ENCODE data around the gene GCNT2.
"Not testable (repeated sequence)": the region's sequence is repeated elsewhere in the genome, so short reads cannot be mapped to it uniquely, and the experiment has no call there.

GCNT2 gene

DNA sequence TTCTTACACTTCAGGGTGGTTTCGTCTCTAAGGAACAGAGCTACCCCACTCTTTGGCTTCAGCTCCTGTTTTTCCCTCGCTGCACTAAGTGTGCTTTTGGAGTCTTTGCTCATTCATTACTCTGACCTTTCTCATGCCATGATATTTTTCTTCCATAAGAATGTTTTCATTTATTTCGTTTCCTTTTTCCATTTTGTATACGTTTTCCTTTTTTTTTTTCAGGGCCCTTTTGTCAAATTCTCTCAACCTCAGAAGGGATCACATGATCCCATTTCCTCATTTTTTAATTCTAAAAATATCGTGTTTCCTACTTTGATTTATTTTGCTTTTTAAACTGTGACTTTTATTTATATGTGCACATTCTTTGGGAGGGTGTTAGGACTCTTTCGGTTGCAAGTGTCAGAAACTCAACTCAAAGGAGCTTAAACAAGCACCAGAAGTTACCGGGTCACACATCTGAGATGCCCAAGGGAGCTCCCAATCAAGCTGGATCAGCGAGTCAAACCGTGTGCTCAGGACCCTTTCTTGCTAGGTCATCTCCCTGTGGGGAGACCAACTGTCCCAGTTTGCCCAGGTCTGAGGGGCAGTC lies 40.6 kb downstream of the GCNT2 start:
- no peak for DNase-seq (ENCODE audit: low spot score in 2 of 2)
- H3K4me1 ChIP-seq: no peaks in the 10 kb centered on the region
- no peak overlapping the region for H3K4me3 ChIP-seq
- in situ Hi-C loops (cut with MboI; ENCODE audit: low sequenced_read_pairs): no loop called here
- no peaks in the 10 kb centered on the region for H3K36me3 ChIP-seq (replicated peaks)
- no peaks in the 10 kb centered on the region for H3K9me3 ChIP-seq
- no peaks in the 10 kb centered on the region for H3K27me3 ChIP-seq (ENCODE audit: low read depth)

DNA sequence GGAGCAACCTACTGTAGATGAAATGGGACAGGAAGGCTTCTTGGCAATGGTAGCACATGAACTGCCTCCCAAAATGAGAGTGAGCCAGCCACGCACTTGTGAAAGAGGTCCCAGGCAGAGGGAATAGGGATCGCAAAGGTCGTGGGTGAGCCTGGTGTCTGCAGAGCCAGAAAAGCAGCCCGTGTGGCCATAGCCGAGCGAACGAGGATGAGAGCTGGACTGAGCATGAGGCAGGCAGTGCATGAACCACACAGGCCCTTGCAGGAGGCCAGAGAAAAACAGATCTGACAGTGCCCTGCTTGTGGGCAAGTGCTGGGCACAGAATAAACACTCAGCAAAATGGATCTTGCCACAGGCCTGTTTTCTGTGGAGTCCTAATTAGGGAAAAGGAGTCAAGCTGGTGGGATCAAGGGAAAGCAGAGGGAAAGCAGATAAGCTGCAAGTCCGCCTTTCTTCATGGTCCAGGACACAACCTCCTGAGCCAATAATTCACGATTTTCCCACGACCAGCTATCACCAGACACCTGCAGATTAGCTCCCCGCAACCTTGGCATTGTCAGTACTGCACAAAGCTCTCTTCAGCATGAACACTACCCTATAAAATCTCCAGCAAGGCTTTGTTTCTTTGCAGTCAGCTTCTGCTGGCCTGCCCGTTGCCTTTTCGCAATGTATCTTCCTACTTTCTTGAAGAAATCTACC lies 44.0 kb downstream of the GCNT2 start:
- in situ Hi-C loops (cut with MboI; ENCODE audit: low sequenced_read_pairs): no loop called here
- Histone ChIP-seq H3K4me1 (no peaks in the 10 kb centered on the region), H3K4me3 (no peak overlapping the region), H3K9me3 (no peaks in the 10 kb centered on the region), H3K27me3 (ENCODE audit: low read depth) (no peaks in the 10 kb centered on the region), H3K36me3 (replicated peaks) (no peaks in the 10 kb centered on the region)
- no peak for DNase-seq (ENCODE audit: low spot score in 2 of 2)

- Histone ChIP-seq H3K27me3 (ENCODE audit: low read depth) (no peaks in the 10 kb centered on the region), H3K4me1 (no peaks in the 10 kb centered on the region), H3K36me3 (replicated peaks) (no peaks in the 10 kb centered on the region), H3K9me3 (no peaks in the 10 kb centered on the region), H3K4me3 (no peak overlapping the region)
- in situ Hi-C loops (cut with MboI; ENCODE audit: low sequenced_read_pairs): no loop called here
- DNase-seq (ENCODE audit: low spot score in 2 of 2): no peak
Observed at GRCh38 chr6:10565913-10566312, 44.8 kb downstream of the GCNT2 start.

GRCh38 chr6:10567256-10568026 lies 46.3 kb downstream of the GCNT2 start:
- H3K9me3 ChIP-seq: no peaks in the 10 kb centered on the region
- in situ Hi-C loops (cut with MboI; ENCODE audit: low sequenced_read_pairs): no loop called here
- H3K27me3 ChIP-seq (ENCODE audit: low read depth): no peaks in the 10 kb centered on the region
- no peak for DNase-seq (ENCODE audit: low spot score in 2 of 2)
- H3K4me3 ChIP-seq: no peak overlapping the region
- no peaks in the 10 kb centered on the region for H3K36me3 ChIP-seq (replicated peaks)
- H3K4me1 ChIP-seq: no peaks in the 10 kb centered on the region

GRCh38 chr6:10569392-10570127 lies 48.4 kb downstream of the GCNT2 start:
- Histone ChIP-seq H3K36me3 (replicated peaks) (no peaks in the 10 kb centered on the region), H3K4me3 (no peak overlapping the region), H3K9me3 (no peaks in the 10 kb centered on the region), H3K4me1 (no peaks in the 10 kb centered on the region), H3K27me3 (ENCODE audit: low read depth) (no peaks in the 10 kb centered on the region)
- DNase-seq (ENCODE audit: low spot score in 2 of 2): no peak
- in situ Hi-C loops (cut with MboI; ENCODE audit: low sequenced_read_pairs): no loop called here

GRCh38 chr6:10575519-10575918 lies 54.4 kb downstream of the GCNT2 start:
- in situ Hi-C loops (cut with MboI; ENCODE audit: low sequenced_read_pairs); H3K36me3 ChIP-seq (replicated peaks); DNase-seq (ENCODE audit: low spot score in 2 of 2); H3K9me3 ChIP-seq; H3K4me1 ChIP-seq; H3K27me3 ChIP-seq (ENCODE audit: low read depth); H3K4me3 ChIP-seq: not testable (repeated sequence)

DNA sequence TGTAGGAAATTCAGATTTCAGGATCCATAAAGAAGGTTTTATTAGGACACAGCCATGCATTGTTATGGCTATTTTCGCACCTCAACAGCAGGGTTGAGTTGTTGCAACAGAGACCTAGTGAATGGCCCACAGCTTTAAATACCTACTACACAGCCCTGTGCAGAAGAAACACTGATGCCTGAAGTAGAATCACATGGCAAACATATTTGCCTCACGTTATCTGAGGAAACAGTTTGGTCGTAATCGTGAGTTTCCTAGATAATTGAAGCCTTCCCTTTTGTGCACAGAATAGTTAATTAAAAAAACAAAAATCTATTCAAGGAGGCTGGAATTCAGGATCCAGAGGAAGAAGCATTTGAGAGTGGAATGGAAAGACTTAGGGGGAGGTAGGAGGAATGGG lies 55.1 kb downstream of the GCNT2 start:
- Histone ChIP-seq H3K9me3 (no peaks in the 10 kb centered on the region), H3K36me3 (replicated peaks) (no peaks in the 10 kb centered on the region), H3K4me3 (no peak overlapping the region), H3K27me3 (ENCODE audit: low read depth) (no peaks in the 10 kb centered on the region), H3K4me1 (no peaks in the 10 kb centered on the region)
- in situ Hi-C loops (cut with MboI; ENCODE audit: low sequenced_read_pairs): no loop called here
- DNase-seq (ENCODE audit: low spot score in 2 of 2): no peak

DNA sequence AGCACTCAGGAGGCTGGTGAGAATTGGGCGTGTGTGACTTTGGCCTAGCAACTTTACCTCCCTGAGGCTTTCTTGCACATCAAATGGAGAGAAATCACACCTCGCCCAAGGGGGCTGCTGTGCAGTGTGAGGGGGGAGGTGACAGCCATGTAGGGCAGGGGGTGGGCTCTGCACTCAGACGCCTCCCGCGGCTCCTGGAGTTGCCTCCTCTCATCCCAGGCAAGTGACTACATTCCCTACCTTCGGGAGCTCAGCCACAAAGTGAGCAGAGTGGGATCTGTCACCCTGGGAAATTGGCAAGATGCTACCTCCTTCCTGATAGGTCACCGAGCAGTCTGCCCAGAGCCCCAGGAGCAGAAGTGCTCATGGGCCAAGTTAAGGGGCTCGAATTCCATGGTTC lies 56.0 kb downstream of the GCNT2 start:
- H3K27me3 ChIP-seq (ENCODE audit: low read depth): no peaks in the 10 kb centered on the region
- H3K9me3 ChIP-seq: no peaks in the 10 kb centered on the region
- H3K36me3 ChIP-seq (replicated peaks): no peaks in the 10 kb centered on the region
- in situ Hi-C loops (cut with MboI; ENCODE audit: low sequenced_read_pairs): no loop called here
- H3K4me3 ChIP-seq: no peak overlapping the region
- no peak for DNase-seq (ENCODE audit: low spot score in 2 of 2)
- H3K4me1 ChIP-seq: no peaks in the 10 kb centered on the region

DNA sequence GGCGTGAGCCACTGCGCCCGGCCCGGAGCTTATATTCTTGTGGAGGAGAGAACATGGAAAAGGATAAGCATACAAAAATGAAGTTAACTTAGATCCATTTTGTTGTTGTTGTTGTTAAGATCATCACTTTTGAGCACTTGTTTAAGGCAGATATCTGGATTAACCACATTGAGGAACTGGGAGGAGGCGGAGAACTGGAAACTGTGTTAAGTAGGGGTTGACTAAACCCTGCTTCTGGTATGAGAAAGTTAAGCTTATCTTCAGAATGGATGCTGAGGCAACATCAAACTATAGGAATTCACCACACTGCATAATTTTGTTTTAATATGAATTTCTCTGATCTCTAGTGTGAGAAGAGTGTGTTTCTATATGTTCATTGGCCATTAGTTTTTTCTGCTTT lies 57.6 kb downstream of the GCNT2 start:
- in situ Hi-C loops (cut with MboI; ENCODE audit: low sequenced_read_pairs): no loop called here
- no peaks in the 10 kb centered on the region for H3K9me3 ChIP-seq
- no peaks in the 10 kb centered on the region for H3K27me3 ChIP-seq (ENCODE audit: low read depth)
- no peaks in the 10 kb centered on the region for H3K36me3 ChIP-seq (replicated peaks)
- DNase-seq (ENCODE audit: low spot score in 2 of 2): no peak
- H3K4me1 ChIP-seq: no peaks in the 10 kb centered on the region
- no peak overlapping the region for H3K4me3 ChIP-seq

- no peak overlapping the region for H3K4me3 ChIP-seq
- H3K27me3 ChIP-seq (ENCODE audit: low read depth): no peaks in the 10 kb centered on the region
- in situ Hi-C loops (cut with MboI; ENCODE audit: low sequenced_read_pairs): no loop called here
- H3K36me3 ChIP-seq (replicated peaks): no peaks in the 10 kb centered on the region
- no peaks in the 10 kb centered on the region for H3K4me1 ChIP-seq
- no peak for DNase-seq (ENCODE audit: low spot score in 2 of 2)
- H3K9me3 ChIP-seq: no peaks in the 10 kb centered on the region
Observed at GRCh38 chr6:10579803-10580202, 58.7 kb downstream of the GCNT2 start.

- in situ Hi-C loops (cut with MboI; ENCODE audit: low sequenced_read_pairs): no loop called here
- Histone ChIP-seq H3K4me3 (no peak overlapping the region), H3K4me1 (peaks cover 4% of the 10 kb centered on the region), H3K36me3 (replicated peaks) (no peaks in the 10 kb centered on the region), H3K27me3 (ENCODE audit: low read depth) (no peaks in the 10 kb centered on the region), H3K9me3 (no peaks in the 10 kb centered on the region)
- no peak for DNase-seq (ENCODE audit: low spot score in 2 of 2)
Observed at GRCh38 chr6:10580570-10580969, 59.4 kb downstream of the GCNT2 start.

DNA sequence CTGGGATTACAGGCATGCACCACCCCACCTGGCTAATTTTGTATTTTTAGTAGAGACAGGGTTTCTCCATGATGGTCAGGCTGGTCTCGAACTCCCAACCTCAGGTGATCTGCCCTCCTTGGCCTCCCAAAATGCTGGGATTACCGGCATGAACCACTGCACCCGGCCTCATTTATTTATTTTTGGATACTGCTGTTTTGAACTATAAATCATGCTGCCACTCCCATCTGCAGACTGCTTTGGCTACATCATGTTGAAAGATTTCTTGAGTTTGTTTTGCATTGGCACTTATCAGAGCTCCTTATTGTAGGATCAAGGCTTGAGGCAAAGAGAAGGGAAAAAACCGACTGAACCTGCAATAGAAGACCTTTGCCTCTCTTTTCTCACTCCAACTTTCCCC lies 60.3 kb downstream of the GCNT2 start:
- in situ Hi-C loops (cut with MboI; ENCODE audit: low sequenced_read_pairs): not testable (repeated sequence)

DNA sequence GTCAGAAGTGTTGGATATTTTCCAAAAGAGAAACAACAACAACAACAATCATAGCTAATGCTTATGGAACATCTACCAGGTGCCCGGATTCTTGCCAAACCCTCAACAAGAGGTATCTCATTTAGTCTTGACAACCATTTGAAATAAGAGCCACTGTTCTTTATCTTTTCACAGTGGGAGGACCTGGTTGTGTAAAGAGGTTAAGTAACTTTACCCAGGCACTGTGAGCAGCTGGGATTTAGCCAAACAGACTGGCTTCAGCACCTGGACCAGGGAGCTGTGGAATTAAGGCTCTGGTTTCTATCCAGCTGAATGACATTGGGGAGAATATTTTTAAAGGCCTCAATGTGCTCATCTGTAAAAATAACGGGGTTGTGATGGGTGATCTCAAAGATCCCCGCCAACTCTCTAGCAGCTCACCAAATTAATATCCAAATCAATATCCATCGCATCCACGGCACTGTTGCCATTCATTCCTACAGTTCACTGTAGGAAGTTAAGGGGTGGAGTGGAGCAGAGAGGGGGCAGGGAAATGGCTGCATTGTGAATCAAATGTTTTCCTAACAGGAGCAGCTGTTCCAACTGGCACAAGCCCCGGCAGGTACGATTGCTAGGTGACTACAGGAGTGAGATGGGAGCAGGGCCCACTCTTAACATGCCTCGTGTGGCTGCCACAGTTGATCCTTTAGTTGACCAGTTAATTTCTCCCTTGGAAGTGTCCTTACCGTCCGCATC lies 61.8 kb downstream of the GCNT2 start:
- H3K27me3 ChIP-seq (ENCODE audit: low read depth): no peaks in the 10 kb centered on the region
- H3K4me3 ChIP-seq: no peak overlapping the region
- in situ Hi-C loops (cut with MboI; ENCODE audit: low sequenced_read_pairs): no loop called here
- no peaks in the 10 kb centered on the region for H3K9me3 ChIP-seq
- H3K4me1 ChIP-seq: peaks cover 10% of the 10 kb centered on the region
- no peak for DNase-seq (ENCODE audit: low spot score in 2 of 2)
- no peaks in the 10 kb centered on the region for H3K36me3 ChIP-seq (replicated peaks)

More for the DNA sequence above, 60.3 kb downstream of the GCNT2 start:
- H3K36me3 ChIP-seq (replicated peaks); DNase-seq (ENCODE audit: low spot score in 2 of 2); H3K4me1 ChIP-seq; H3K9me3 ChIP-seq; H3K27me3 ChIP-seq (ENCODE audit: low read depth); H3K4me3 ChIP-seq: not testable (repeated sequence)
